Activated T-helper 2 cell treated with anti-CD3 and anti-CD28 coated beads, Interferon-gamma antibody, Interleukin-2, Interleukin-4, amounts not matched to agents 10 μg/mL and 5 μg/mL and 100 μg/mL, durations not matched to agents 14 hours and 24 hours and 36 hours (primary cell): ENCODE measurements around the gene XXYLT1. TPM values are rescaled to one million over a fixed set of nuclear protein-coding genes. Genes with fewer than 3 reads are reported as not detected.
"Not testable (repeated sequence)": the region's sequence is repeated elsewhere in the genome, so short reads cannot be mapped to it uniquely, and the experiment has no call there.

Experiments
- DNase-seq: peaks from one replicate; pipeline ENCODE4 v3.0.0; 2021; ENCODE audit warnings: low spot score
- H3K27ac Mint-ChIP-seq: one replicate; pipeline ENCODE4 v1.8.0; 2021; ENCODE audit warnings: mixed read lengths
- H3K27me3 Mint-ChIP-seq: one replicate; pipeline ENCODE4 v1.8.0; 2021; ENCODE audit warnings: low read depth, mixed read lengths
- H3K36me3 Mint-ChIP-seq: one replicate; pipeline ENCODE4 v1.8.0; 2021; ENCODE audit warnings: low read depth, mixed read lengths
- H3K4me1 Mint-ChIP-seq: one replicate; pipeline ENCODE4 v1.8.0; 2021; ENCODE audit warnings: low read depth, mixed read lengths
- H3K4me3 Mint-ChIP-seq: one replicate; pipeline ENCODE4 v1.8.0; 2021; ENCODE audit warnings: low read depth, mild to moderate bottlenecking, moderate library complexity, mixed read lengths
- H3K9me3 Mint-ChIP-seq: one replicate; pipeline ENCODE4 v1.8.0; 2021; ENCODE audit warnings: mixed read lengths
- intact Hi-C: fragments of 100-400 bp; cut with micrococcal nuclease; formaldehyde crosslinking; loops from one replicate; pipeline ENCODE4 v1.15.1; 2023
- total RNA-seq: library from RNA; stranded (reverse); gene quantifications from 2 replicates; pipeline ENCODE4 v1.2.3, GENCODE V29; 2022

XXYLT1 gene
- total RNA-seq, 1 donor from 2014 or later = 15.8 TPM

GRCh38 chr3:195241592-195242355 is 29.2 kb downstream of the XXYLT1 start:
- peaks cover 14% of the 10 kb centered on the region for H3K9me3 Mint-ChIP-seq
- H3K4me3 Mint-ChIP-seq = no peak overlapping the region
- peak; percentile 4 for DNase-seq
- peaks cover 23% of the 10 kb centered on the region for H3K36me3 Mint-ChIP-seq
- intact Hi-C loops = no loop called here
- H3K4me1 Mint-ChIP-seq = peaks cover 7% of the 10 kb centered on the region
- no peak overlapping the region for H3K27ac Mint-ChIP-seq
- no peaks in the 10 kb centered on the region for H3K27me3 Mint-ChIP-seq

DNA sequence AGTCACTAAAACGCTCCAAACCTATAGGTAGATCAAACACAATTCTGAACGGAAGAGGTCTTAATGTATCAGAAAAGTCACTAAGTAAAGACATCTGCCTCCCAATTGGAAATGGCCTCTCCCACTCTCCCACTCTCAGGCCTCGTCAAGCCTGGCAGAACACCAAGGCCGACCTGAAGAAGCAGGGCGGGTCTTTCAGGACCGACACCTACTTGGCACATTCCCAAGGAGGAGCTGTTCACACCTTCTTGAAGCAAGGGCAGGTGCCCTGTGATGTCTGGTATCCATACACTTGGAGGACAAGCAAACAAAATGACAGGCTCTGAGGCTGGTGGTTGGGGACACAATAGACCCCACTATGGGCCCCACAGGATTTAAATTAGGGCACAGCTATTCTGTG is 30.0 kb downstream of the XXYLT1 start:
- Mint-ChIP-seq H3K36me3 (peaks cover 19% of the 10 kb centered on the region), H3K9me3 (peaks cover 19% of the 10 kb centered on the region), H3K27ac (no peak overlapping the region), H3K4me3 (no peak overlapping the region), H3K27me3 (no peaks in the 10 kb centered on the region), H3K4me1 (peaks cover 7% of the 10 kb centered on the region)
- intact Hi-C loops = no loop called here
- no peak for DNase-seq

DNA sequence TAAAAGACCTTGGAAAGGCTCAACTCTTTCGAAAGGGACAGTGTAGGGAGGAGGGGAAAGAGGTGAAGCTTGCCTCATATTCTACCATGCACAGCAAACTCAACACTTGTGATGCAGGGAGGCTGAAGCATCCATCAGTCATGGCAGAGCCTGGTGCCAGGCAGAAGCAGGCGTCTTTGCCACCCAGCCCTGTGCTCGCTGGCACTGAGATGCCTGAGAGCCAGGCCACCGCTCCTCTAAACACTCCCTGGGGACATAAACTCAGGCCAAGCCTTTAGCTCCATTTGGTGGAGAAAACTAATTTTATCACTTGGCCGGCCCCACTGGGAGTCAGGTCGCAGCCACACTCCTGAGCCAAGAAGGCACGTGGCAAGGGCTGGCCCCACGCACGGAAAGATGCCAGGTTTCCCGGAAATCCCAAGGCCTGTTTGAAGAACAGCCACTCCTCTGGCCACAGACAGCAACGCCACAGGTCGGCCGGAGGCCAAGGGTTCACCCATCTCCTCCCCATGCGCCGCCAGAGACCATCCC is 30.7 kb downstream of the XXYLT1 start:
- DNase-seq = no peak
- Mint-ChIP-seq H3K4me3 (no peak overlapping the region), H3K36me3 (peaks cover 15% of the 10 kb centered on the region), H3K9me3 (peaks cover 23% of the 10 kb centered on the region), H3K27ac (no peak overlapping the region), H3K4me1 (peaks cover 7% of the 10 kb centered on the region), H3K27me3 (no peaks in the 10 kb centered on the region)
- intact Hi-C loops = no loop called here

- peaks cover 15% of the 10 kb centered on the region for H3K36me3 Mint-ChIP-seq
- H3K27me3 Mint-ChIP-seq = peaks cover 6% of the 10 kb centered on the region
- peaks cover 31% of the 10 kb centered on the region for H3K9me3 Mint-ChIP-seq
- intact Hi-C loops = no loop called here
- no peak overlapping the region for H3K27ac Mint-ChIP-seq
- no peak overlapping the region for H3K4me3 Mint-ChIP-seq
- DNase-seq = no peak
- peaks cover 7% of the 10 kb centered on the region for H3K4me1 Mint-ChIP-seq
Measured at GRCh38 chr3:195239121-195239520, 31.8 kb downstream of the XXYLT1 start.

GRCh38 chr3:195238586-195239118 is 32.3 kb downstream of the XXYLT1 start:
- peaks cover 31% of the 10 kb centered on the region for H3K9me3 Mint-ChIP-seq
- H3K36me3 Mint-ChIP-seq = peaks cover 15% of the 10 kb centered on the region
- intact Hi-C loops = no loop called here
- H3K27me3 Mint-ChIP-seq = peaks cover 7% of the 10 kb centered on the region
- no peak overlapping the region for H3K27ac Mint-ChIP-seq
- DNase-seq = no peak
- peaks cover 3% of the 10 kb centered on the region for H3K4me1 Mint-ChIP-seq
- no peak overlapping the region for H3K4me3 Mint-ChIP-seq

- Mint-ChIP-seq H3K27me3 (peaks cover 9% of the 10 kb centered on the region), H3K4me1 (peaks cover 3% of the 10 kb centered on the region), H3K27ac (no peak overlapping the region), H3K36me3 (peaks cover 15% of the 10 kb centered on the region), H3K9me3 (peaks cover 35% of the 10 kb centered on the region), H3K4me3 (no peak overlapping the region)
- intact Hi-C loops = no loop called here
- no peak for DNase-seq
Measured at GRCh38 chr3:195238081-195238571, 32.8 kb downstream of the XXYLT1 start.

DNA sequence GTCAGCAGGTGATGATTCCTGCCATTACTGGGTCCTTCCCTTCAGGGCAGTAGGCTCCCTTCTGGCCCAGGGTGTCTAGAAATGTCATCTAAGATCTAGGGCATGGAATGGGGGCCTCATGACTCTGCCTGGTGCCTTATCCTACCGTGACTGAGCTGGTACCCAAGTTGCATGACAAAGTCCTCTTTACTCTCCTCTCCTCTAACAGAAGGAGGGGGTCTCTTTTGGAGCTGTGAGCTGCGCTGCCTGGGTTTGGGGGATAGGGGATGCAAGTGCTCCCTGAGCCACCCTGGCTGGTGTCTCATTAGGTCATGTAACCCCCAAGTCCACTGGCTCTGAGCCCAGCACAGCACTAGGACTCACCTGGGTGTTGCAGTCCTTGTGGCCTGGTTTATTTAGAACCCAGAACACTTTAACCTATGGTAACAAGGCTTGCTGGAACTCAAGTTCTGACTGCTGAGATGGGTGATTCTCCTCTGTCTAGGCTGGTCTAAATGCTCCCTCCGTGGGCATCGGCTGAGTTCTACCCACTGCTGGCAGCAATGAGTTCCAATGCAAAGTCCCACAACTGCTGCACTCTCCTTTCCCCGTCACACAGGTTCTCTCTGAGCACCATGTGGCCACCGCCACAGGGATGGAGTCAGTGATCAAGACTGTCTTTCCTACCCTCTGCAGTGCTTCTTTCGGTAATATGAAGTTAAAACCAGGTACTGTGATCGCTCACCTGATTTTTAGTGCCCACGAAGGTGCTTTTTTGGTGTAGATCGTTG is 34.0 kb downstream of the XXYLT1 start:
- H3K4me1 Mint-ChIP-seq = no peaks in the 10 kb centered on the region
- no peak for DNase-seq
- H3K36me3 Mint-ChIP-seq = peaks cover 15% of the 10 kb centered on the region
- peaks cover 15% of the 10 kb centered on the region for H3K27me3 Mint-ChIP-seq
- intact Hi-C loops = no loop called here
- no peak overlapping the region for H3K4me3 Mint-ChIP-seq
- H3K9me3 Mint-ChIP-seq = peaks cover 38% of the 10 kb centered on the region
- H3K27ac Mint-ChIP-seq = no peak overlapping the region

GRCh38 chr3:195236076-195236798 is 34.7 kb downstream of the XXYLT1 start:
- H3K9me3 Mint-ChIP-seq = peaks cover 38% of the 10 kb centered on the region
- intact Hi-C loops = no loop called here
- DNase-seq = no peak
- no peaks in the 10 kb centered on the region for H3K4me1 Mint-ChIP-seq
- no peak overlapping the region for H3K27ac Mint-ChIP-seq
- H3K36me3 Mint-ChIP-seq = peaks cover 15% of the 10 kb centered on the region
- H3K27me3 Mint-ChIP-seq = peaks cover 15% of the 10 kb centered on the region
- H3K4me3 Mint-ChIP-seq = no peak overlapping the region

DNA sequence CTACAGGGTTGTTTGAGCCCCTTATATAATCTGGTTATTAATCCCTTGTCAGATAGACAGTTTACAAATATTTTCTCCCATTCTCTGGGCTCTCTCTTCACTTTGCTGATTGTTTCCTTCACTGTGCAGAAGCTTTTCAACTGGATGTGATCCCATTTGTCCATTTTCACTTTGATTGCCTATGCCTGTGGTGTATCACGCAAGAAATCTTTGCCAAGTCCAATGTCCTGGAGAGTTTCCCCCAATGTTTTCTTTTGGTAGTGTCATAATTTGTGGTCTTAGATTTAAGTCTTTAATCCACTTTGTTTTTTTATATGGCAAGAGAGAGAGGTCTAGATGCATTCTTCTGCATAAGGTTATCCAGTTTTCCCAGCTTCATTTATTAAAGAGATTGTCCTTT is 40.7 kb downstream of the XXYLT1 start:
- H3K9me3 Mint-ChIP-seq = peaks cover 15% of the 10 kb centered on the region
- intact Hi-C loops = no loop called here
- H3K4me1 Mint-ChIP-seq = no peaks in the 10 kb centered on the region
- peaks cover 3% of the 10 kb centered on the region for H3K36me3 Mint-ChIP-seq
- H3K4me3 Mint-ChIP-seq = no peak overlapping the region
- peaks cover 15% of the 10 kb centered on the region for H3K27me3 Mint-ChIP-seq
- no peak overlapping the region for H3K27ac Mint-ChIP-seq
- no peak for DNase-seq

- H3K27ac Mint-ChIP-seq, H3K36me3 Mint-ChIP-seq, intact Hi-C loops, H3K27me3 Mint-ChIP-seq, H3K9me3 Mint-ChIP-seq, H3K4me3 Mint-ChIP-seq, DNase-seq, H3K4me1 Mint-ChIP-seq: not testable (repeated sequence)
Measured at GRCh38 chr3:195228886-195229285, 42.1 kb downstream of the XXYLT1 start.

DNA sequence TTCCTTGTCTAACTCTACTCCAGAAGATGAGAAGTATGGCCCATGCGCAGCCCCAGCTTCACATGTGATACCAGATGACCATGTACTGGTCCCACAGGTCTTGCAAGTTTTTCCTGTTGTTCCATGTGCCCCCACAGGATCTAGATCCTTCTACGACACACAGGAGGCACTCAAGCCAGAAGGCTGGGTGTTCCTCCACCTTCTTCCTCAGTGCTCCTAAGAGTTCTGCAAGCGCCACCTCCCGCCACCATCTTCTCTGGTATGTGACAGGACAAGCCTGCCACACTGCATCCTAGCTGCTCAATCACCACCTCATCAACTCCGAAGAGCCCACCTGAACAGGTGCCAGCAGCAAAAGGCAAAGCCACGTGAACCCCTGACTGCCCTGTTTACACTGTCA is 43.1 kb downstream of the XXYLT1 start:
- no peaks in the 10 kb centered on the region for H3K4me1 Mint-ChIP-seq
- intact Hi-C loops = no loop called here
- H3K27ac Mint-ChIP-seq = no peak overlapping the region
- peaks cover under 1% of the 10 kb centered on the region for H3K9me3 Mint-ChIP-seq
- peaks cover 5% of the 10 kb centered on the region for H3K27me3 Mint-ChIP-seq
- no peak for DNase-seq
- H3K36me3 Mint-ChIP-seq = peaks cover 3% of the 10 kb centered on the region
- no peak overlapping the region for H3K4me3 Mint-ChIP-seq

- H3K36me3 Mint-ChIP-seq = peaks cover 3% of the 10 kb centered on the region
- no peaks in the 10 kb centered on the region for H3K27me3 Mint-ChIP-seq
- intact Hi-C loops = no loop called here
- no peak overlapping the region for H3K27ac Mint-ChIP-seq
- H3K4me3 Mint-ChIP-seq = no peak overlapping the region
- H3K9me3 Mint-ChIP-seq = no peaks in the 10 kb centered on the region
- DNase-seq = no peak
- H3K4me1 Mint-ChIP-seq = no peaks in the 10 kb centered on the region
Measured at GRCh38 chr3:195226900-195227447, 44.0 kb downstream of the XXYLT1 start.
